SIG-M5 (cell line): ENCODE results near the gene LGALS4.
"Not testable (repeated sequence)": the region's sequence is repeated elsewhere in the genome, so short reads cannot be mapped to it uniquely, and the experiment has no call there.

Source experiments
- DNase-seq: peaks from one replicate; lab custom pipeline; 2025; lab: John Stamatoyannopoulos, UW

LGALS4 gene

DNA sequence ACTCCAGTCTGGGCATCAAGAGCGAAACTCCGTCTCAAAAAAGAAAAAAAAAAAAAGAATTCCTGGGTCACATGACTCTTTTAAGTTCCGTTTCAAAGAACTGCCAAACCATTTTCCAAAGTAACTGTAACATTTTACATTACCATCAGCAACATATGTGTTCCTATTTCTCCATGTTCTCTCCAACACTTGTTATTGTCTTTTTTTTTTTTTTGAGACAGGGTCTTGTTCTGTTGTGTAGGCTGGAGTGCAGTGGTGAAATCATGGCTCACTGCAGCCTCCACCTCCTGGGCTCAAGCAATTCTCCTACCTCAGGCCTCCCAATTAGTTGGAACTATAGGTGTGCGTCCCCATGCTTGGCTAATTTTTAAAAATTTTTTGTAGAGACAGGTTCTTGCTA, 17.2 kb downstream of the LGALS4 start:
- no peak for DNase-seq

DNA sequence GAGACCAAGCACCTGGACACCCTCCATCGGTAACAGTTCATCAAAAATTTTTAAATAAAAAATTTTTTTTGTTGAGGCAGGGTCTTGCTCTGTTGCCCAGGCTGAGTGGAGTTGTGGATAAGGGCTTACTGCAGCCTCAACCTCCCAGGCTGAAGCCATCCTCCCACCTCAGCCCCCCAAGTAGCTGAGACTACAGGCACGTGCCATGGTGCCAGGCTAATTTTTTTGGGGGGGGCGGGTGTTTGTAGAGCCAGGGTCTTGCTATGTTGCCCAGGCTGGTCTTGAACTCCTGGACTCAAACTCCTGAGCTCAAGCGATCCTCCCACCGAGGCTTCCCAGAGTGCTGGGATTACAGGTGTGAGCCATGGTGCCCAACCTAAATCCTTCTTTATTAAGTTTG, 19.1 kb downstream of the LGALS4 start:
- DNase-seq = no peak

DNA sequence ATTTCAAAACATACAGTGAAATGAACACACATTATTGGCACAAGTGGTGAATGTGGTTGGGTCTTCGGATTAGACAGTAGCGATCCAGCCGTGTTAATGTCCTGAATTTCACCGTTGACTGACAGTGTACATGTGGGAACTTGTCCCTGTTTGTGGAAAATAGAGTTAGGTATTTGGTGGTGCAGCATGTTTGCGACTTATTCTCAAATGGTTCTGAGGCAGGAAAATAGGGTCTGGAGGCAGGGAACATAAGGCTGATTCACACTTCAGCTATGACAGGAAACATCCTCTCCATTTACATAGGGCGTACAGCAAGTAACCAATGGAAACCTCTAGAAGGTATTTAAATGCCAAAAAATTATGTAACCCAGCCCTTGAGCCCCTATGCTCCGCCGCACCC, 19.6 kb downstream of the LGALS4 start:
- DNase-seq = no peak

DNA sequence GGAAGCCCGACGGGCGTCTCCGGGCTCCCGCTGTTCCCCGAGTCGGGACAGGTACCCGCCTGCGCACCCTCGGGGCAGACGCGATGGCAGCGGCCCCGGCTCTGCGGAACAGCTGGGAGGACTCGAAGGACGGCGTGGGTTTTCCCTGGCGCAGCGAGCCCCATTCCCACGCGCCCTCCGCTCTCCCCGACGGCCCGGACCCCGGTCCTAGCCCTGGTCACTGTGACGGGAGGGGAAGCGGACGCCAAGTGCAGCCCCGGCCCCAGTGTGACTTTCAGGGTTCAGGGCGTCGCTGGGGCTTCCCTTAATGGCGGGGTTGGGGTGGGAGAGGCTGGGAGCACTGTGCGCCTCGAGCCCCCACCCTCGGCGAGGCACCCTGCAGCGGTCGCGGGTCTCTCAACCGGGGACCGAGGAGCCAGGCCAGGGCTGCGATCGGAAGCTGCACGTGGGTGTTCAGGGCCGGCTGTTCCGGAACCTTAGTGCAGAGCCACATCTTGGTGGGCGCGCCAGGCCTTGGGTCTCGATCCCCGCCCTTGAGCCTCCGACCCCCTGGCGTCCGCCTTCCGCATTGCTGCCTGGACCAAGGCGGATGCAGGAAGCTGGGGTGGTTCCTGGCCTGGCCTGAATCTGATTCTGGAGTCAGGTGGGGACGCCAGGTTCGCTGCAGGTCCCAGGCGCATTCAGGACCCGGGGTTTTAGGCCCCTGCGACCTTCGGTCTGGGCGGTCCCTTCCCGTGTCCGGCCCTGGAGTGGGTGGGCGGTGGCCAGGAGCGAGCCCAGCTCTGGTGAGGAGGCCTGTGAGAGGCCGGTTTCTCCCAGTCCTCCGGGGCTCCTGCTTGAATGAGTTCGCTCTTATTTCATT, 20.3 kb downstream of the LGALS4 start:
- no peak for DNase-seq

DNA sequence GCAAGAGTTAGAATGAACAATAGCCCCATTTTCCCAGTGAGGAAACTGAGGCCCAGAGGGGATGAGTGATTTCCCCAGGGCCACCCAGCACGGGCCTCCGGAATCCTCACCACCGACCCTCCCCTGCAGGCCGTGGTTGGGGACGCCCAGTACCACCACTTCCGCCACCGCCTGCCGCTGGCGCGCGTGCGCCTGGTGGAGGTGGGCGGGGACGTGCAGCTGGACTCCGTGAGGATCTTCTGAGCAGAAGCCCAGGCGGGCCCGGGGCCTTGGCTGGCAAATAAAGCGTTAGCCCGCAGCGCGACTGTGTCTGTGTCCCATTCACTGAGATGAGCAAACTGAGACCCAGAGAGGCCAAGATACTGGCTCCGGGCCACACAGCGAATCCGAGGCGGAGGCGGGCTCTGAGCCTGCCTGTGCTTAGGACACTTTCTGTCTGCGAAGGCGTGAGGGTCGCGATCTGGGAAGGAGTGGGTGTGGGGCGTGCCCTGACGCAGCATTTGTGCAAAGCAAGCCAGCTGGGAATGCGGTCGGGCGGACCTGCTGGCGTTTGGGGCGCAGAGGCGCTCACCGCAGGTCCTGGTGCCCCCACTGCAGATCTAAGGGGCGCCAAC, 21.2 kb downstream of the LGALS4 start:
- not testable (repeated sequence) for DNase-seq

DNA sequence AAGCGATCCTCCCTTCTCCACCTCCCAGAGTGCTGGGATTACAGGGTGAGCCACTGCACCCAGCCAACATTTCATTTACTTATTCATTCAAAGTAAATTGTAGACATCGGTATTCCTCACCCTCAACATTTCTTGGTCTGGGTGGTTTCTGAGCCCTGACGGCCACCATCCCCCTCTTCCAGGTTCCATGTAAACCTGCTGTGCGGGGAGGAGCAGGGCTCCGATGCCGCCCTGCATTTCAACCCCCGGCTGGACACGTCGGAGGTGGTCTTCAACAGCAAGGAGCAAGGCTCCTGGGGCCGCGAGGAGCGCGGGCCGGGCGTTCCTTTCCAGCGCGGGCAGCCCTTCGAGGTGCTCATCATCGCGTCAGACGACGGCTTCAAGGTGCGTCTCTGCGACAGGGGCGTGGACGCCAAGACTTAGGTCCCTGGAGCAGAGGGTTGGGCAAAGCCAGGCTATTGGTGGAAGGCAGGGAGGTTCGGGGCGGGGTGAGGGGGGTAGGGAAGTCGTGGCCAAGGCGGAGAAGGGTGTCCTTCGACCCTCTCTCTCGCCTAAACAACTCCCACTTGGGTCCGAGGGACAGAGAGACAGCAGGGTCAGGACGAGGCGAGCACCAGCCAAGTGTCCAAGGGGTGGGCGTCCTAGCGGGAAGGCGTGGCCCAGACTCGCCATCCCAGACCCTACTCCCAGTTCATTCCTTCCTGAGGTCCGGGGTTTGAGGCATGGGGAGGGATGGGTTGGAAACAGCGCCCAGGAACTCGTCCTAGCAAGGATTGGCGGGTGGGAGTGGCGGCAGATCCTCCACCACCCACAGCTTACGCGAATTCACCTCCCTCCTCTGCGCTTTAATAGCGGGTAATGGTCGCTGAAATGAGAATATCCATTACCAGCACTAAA, 22.0 kb downstream of the LGALS4 start:
- DNase-seq = not testable (repeated sequence)

DNA sequence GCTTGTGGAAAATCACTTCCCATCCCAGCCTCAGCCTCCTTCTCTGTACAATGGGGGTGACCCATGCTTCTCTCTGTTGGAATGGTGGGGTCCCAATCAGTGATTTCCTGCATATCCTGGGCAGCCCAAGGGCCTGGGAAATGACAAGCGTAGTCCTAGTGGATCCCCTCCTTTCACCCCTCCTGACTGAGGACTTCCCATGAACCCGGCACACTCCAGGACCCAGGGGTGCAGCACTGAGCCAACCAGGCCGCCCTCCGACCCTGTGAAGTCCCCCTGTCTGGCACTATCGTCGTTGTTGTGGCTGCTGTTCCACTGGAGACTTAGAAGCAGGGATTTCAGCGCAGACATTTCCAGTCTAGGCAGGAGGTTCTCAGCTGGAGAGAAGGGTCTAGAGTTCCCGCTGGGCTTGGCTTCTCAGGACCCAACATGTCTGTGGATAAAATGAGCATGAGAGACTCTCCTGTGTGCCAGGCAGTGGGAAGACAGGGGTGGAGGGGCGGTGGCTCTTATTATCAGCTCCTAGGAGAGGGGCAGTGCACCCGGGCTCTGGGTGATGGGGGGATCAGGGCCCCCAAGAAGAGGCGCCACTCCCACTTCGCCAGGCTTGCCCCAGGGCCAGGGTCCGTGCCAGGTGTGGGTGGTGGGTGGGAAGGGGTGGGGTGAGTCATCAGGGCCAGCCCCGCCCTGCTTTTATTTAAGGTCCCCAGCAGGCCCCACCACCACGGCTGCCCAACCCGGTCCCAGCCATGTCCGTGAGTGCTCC, 24.1 kb downstream of the LGALS4 start, which contains the start of gene LGALS7B:
LGALS7B (plus strand) TSS at position 723 of the 766 bp plus-strand sequence; CDS start at position 750, 27 bp downstream.
- no peak for DNase-seq

DNA sequence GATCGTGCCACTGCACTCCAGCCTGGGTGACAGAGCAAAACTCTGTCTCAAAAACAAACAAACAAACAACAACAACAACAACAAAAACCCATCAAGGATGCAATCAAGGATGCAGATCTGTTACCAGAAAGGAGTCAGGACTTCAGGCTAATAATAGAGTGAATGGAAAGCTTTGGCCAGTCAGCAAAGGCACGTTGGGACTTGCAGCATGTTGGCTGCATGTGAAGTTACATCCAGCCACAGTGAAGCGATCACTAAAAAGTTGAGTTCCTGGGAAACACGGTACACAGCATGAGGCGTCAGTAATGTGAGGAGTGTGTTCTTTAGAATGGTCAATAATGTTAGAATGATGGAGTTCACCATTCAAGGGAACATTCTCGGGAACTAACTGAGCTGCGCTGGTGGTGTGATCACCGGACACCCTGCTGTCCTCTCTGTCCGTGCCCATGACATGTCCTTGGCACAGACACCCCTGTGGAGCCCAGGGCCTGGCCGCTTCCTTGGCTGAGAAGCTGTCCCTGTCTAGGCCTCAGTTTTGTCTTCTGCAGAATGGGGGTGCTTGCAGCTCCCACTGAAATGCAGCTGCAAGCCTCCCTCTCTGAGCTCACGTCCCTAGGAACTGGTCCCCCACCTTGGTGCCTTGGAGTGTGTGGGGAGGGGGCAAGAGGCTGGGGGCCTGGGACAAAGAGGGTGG, 26.0 kb downstream of the LGALS4 start:
- DNase-seq = no peak

DNA sequence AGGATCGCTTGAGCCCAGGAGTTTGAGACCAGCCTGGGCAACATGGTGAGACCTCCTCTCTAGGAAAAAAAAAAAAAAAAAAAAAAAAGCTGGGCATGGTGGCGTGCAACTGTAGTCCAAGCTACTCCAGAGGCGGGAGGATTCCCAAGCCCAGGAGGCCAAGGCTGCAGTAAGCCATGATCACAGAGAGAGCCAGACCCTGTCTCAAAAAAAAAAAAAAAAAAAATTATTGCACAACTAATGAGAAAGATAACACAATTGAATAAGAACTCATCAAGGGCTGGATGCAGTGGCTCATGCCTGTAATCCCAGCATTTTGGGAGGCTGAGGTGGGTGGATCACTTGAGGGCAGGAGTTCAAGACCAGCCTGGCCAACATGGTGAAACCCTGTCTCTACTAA, 26.7 kb downstream of the LGALS4 start:
- not testable (repeated sequence) for DNase-seq

DNA sequence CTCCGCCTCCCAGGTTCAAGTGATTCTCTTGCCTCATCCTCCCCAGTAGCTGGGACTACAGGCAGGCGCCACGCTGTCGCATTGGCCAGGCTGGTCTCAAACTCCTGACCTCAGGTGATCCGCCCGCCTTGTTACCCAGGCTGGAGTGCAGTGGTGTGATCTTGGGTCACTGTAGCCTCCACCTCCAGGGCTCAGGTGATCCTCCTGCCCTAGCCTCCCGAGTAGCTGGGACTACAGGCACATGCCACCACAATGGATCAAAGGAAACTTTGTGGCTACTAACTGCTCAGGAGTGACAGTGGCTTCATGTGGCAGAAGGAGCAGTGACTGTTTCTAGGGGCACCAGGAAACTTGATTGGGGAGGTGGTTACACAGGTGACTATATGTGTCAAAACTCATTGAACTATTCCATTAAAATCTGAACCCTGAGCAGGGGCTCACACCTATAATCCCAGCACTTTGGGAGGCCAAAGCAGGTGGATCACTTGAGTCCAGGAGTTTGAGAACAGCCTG, 27.5 kb downstream of the LGALS4 start:
- DNase-seq = no peak

DNA sequence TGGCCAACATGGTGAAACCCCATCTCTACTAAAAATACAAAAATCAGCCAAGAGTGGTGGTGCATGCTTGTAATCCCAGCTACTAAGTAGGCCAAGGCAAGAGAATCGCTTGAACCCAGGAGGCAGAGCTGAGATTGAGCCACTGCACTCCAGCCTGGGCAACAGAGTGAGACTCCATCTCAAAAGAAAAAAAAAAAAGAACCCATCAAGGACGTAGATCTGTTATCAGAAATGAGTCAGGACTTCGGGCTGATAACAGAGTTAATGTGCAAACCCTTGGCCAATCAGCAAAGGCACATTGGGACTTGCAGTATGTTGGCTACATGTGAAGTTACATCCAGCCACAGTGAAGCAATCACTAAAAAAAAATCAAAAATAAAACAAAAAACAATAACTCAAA, 28.5 kb downstream of the LGALS4 start:
- DNase-seq = no peak

DNA sequence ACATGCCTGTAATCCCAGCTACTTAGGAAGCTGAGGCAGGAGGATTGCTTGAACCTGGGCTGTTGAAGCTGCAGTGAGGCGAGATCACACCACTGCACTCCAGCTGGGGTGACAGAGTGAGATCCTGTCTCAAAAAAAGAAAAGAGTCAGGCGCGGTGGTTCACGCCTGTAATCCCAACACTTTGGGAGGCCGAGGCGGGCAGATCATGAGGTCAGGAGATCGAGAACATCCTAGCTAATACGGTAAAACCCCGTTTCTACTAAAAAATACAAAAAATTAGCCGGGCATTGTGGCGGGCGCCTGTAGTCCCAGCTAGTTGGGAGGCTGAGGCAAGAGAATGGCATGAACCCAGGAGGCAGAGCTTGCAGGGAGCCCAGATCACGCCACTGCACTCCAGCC, 30.5 kb downstream of the LGALS4 start:
- DNase-seq = not testable (repeated sequence)

DNA sequence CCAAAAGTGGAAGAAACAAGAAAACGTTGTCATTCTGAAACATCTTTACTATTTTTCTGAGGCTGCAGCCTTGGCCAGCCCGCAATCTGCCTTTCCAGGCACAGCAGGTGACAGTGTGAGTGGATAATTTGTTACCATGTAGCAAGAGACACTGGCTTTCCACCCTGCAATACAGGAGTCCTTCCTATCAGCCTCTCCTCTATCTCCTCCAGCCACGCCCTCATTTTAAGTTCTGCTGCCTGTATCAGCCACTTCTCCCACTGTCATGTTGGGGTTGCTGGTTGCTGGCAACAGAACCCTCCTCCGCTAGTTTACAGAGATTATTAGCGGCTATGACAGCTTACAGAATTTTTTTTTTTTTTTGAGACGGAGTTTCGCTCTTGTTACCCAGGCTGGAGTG, 31.7 kb downstream of the LGALS4 start:
- no peak for DNase-seq

DNA sequence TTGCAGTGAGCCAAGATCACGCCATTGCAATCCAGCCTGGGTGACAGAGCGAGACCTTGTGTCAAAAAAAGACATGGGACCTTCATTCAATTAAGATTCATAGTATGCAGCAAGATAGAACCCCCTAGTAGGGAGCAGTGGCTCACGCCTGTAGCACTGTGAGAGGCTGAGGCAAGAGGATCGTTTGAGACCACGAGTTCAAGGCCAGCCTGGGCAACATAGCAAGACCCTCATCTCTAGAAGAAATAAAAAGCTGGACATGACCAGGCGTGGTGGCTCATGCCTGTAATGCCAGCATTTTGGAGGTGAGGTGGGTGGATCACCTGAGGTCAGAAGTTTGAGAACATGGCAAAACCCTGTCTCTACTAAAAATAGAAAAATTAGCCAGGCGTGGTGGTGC, 32.3 kb downstream of the LGALS4 start:
- DNase-seq = no peak

DNA sequence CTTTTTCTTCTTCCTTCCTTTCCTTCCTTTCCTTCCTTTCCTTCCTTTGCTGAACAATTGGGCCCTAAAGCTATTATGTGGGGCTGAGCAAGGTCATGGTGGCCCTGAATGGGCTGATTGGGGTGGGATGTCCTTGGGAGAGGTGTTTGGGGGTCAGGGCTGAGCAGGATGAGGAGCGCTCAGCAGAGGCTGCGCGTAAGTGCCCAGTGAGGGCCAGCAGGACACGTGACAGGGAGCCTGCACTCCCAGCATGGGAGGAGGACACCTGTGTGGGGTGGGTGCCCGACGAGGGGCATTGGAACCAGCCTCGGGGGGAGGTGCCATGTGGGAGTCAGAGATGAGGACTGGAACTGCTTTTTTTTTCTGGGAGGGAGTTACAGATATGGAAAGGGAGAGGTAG, 34.0 kb downstream of the LGALS4 start:
- DNase-seq = no peak

DNA sequence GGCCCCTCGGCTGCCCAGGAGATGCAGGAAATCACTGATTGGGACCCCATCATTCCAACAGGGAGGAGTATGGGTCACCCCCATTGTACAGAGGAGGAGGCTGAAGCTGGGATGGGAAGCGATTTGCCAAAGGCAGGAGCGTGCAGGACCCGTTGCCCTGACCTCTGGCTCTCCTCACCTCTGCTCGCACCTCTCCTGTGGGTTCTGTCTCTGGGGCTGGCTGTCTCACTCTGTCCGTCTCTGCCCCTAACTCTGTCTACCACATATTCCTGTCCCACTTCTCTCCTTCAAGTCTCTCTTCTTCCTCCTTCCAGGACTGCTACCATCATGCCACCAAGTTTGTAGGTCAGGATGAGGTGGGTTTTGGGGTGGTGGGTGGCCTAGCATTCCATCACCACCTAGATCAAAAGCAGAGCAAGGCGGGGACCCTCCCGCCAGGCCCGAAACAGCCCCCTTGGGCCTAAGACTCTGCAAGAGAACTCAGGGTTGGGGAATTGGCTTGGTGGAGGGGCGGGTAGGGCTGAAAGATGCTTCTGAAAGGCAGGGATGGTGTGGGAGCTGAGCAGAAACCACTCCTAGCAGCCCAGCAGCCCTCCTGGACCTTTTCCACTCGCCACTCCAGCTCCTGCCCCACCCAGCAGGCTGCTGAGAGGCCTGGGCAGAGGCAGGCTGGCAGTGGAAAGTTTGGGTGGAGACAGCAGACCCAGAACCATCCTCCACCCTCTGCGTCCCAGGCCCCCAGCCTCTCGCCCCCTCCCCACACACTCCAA, 38.4 kb downstream of the LGALS4 start:
- DNase-seq = no peak

DNA sequence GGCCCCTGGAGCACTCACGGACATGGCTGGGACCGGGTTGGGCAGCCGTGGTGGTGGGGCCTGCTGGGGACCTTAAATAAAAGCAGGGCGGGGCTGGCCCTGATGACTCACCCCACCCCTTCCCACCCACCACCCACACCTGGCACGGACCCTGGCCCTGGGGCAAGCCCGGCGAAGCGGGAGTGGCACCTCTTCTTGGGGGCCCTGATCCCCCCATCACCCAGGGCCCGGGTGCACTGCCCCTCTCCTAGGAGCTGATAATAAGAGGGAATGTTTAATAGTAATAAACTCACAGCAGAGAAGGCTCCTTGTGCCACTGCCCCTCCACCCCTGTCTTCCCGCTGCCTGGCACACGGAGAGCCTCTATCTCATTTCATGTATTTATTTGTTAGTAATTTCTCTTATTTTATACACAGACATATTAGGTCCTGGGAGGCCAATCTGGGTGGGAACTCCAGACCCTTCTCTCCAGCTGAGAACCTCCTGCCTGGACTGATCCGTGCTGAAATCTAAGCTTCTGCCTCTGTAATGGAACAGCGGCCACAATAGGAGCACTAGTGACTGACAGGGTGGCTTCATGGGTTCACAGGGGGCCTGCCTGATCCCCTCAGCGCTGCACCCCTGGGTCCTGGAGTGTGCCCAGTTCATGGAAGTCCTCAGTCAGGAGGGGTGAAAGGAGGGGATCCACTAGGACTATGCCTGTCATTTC, 39.1 kb downstream of the LGALS4 start, which contains the start of gene LGALS7:
LGALS7 (minus strand) TSS at position 49 of the 709 bp plus-strand sequence; CDS start at position 24, 25 bp downstream.
- DNase-seq = no peak

DNA sequence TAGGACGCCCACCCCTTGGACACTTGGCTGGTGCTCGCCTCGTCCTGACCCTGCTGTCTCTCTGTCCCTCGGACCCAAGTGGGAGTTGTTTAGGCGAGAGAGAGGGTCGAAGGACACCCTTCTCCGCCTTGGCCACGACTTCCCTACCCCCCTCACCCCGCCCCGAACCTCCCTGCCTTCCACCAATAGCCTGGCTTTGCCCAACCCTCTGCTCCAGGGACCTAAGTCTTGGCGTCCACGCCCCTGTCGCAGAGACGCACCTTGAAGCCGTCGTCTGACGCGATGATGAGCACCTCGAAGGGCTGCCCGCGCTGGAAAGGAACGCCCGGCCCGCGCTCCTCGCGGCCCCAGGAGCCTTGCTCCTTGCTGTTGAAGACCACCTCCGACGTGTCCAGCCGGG, 41.2 kb downstream of the LGALS4 start:
- not testable (repeated sequence) for DNase-seq

DNA sequence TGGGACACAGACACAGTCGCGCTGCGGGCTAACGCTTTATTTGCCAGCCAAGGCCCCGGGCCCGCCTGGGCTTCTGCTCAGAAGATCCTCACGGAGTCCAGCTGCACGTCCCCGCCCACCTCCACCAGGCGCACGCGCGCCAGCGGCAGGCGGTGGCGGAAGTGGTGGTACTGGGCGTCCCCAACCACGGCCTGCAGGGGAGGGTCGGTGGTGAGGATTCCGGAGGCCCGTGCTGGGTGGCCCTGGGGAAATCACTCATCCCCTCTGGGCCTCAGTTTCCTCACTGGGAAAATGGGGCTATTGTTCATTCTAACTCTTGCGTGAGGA, 41.8 kb downstream of the LGALS4 start:
- DNase-seq = not testable (repeated sequence)
